SU-DHL-6 (cell line): ENCODE results near the gene PCSK2.
A peak's percentile ranks its signal among the peaks of the same experiment; 100 is the strongest.

ENCODE experiments used
- H2AFZ ChIP-seq: fragments of 200-600 bp; sonication (generic); 2 replicates; pipeline ENCODE4 v1.6.1; 2014; ENCODE audit warnings: low read depth, mild to moderate bottlenecking, moderate library complexity, mixed read lengths, antibody characterized with exemption, low read length; ENCODE audit not compliant: severe bottlenecking
- H3F3A ChIP-seq: fragments of 200-600 bp; shearing (Covaris generic); 2 replicates; pipeline ENCODE4 v1.6.0; 2016; ENCODE audit warnings: antibody characterized with exemption, mild to moderate bottlenecking; ENCODE audit not compliant: insufficient read depth
- H3K27ac ChIP-seq: fragments of 200-600 bp; sonication (generic); 2 replicates; pipeline ENCODE4 v1.5.1; 2016; ENCODE audit warnings: low read depth, mild to moderate bottlenecking, low read length, moderate library complexity, mixed read lengths
- H3K27me3 ChIP-seq: fragments of 200-600 bp; sonication (generic), shearing (Covaris generic); 2 replicates; pipeline ENCODE4 v1.6.0; 2014; ENCODE audit warnings: mild to moderate bottlenecking, low read length
- H3K36me3 ChIP-seq: fragments of 200-600 bp; sonication (generic); 2 replicates; pipeline ENCODE4 v1.6.1; 2014; ENCODE audit warnings: mild to moderate bottlenecking, low read length, mixed read lengths
- H3K4me2 ChIP-seq: fragments of 300-600, 200-600 bp; shearing (Covaris generic), sonication (generic); 2 replicates; pipeline ENCODE4 v1.6.0; 2014; ENCODE audit warnings: low read length, low read depth, mild to moderate bottlenecking; ENCODE audit not compliant: poor library complexity, severe bottlenecking
- H3K4me3 ChIP-seq: fragments of 200-600 bp; sonication (generic); 2 replicates; pipeline ENCODE4 v1.5.1; 2014; ENCODE audit warnings: antibody characterized with exemption, low read length, mild to moderate bottlenecking, mixed read lengths; ENCODE audit not compliant: insufficient read depth, poor library complexity, severe bottlenecking
- H3K79me2 ChIP-seq: fragments of 200-600 bp; sonication (generic); 2 replicates; pipeline ENCODE4 v1.6.1; 2014; ENCODE audit warnings: mild to moderate bottlenecking, low read length, moderate library complexity; ENCODE audit not compliant: insufficient read depth
- H3K9ac ChIP-seq: fragments of 200-600 bp; sonication (generic); 2 replicates; pipeline ENCODE4 v1.7.0; 2014; ENCODE audit warnings: mild to moderate bottlenecking, low read length
- H3K9me2 ChIP-seq: fragments of 200-600 bp; sonication (generic); replicated peaks from 2 replicates; pipeline ENCODE4 v1.6.1; 2014; ENCODE audit warnings: low read length; ENCODE audit not compliant: insufficient read depth
- H3K9me3 ChIP-seq: fragments of 200-600 bp; sonication (generic); 2 replicates; pipeline ENCODE4 v1.6.1; 2014; ENCODE audit warnings: low read length, mixed read lengths; ENCODE audit not compliant: insufficient read depth
- H4K20me1 ChIP-seq: fragments of 200-600 bp; sonication (generic); 2 replicates; pipeline ENCODE4 v1.6.1; 2014; ENCODE audit warnings: low read depth, mild to moderate bottlenecking, antibody characterized with exemption, low read length, moderate library complexity, mixed read lengths
- CTCF ChIP-seq: fragments of 200-600 bp; sonication (generic); IDR thresholded peaks from one replicate; pipeline ENCODE4 v1.5.1; 2017; ENCODE audit warnings: antibody characterized with exemption, mild to moderate bottlenecking, low read length, moderate library complexity; ENCODE audit not compliant: insufficient read depth, poor library complexity, severe bottlenecking
- EZH2phosphoT487 ChIP-seq: fragments of 200-600 bp; sonication (generic), shearing (Covaris generic); conservative IDR thresholded peaks from 2 replicates; pipeline ENCODE4 v1.6.1; 2018; ENCODE audit warnings: mild to moderate bottlenecking, antibody characterized with exemption, low read length, moderate library complexity, mixed read lengths

Gene PCSK2

DNA sequence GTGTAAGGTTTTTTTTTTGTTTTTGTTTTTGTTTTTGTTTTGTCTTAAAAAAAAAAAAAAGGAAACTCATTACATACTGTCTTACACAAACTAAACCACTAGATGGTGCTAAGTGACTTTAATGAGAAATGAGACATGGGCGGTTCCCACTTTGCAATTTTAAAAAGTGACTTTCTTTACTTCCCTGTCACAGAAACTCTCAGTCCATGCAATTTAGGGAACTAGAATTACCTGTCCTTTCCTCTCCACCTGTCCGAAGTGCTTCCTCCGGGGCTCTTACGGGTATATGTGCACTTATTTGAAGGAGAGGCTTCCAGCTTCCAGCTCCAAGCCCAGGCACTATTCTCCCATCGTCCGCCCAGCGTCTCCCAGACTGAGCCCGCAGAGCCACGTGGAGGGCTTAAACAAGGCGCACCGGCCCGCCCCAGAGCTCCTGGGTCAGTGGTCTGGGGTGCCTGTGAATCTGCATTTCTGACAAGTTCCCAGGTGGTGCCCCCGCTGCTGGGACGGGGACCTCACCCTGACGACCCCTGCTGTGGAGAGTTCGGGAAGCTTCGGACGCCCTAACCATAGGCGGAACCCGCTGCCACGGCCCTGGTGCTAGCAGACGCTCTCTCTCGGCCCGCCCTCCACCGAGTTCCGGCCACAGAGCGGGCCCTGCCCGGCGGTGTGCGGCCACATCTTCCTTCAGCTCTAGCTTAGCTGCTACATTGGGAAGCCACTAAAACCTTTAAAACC is 278.2 kb downstream of the PCSK2 start:
- Histone ChIP-seq H2AFZ (peak overlapping the region; percentile 99), H3F3A (no peaks in the 10 kb centered on the region), H3K36me3 (no peaks in the 10 kb centered on the region), H3K9me2 (no peaks in the 10 kb centered on the region), H3K79me2 (no peaks in the 10 kb centered on the region), H3K9ac (peak overlapping the region; percentile 50), H3K27me3 (no peaks in the 10 kb centered on the region), H3K4me2 (peak overlapping the region; percentile 86), H3K27ac (no peak overlapping the region), H3K4me3 (peak overlapping the region; percentile 38), H4K20me1 (no peaks in the 10 kb centered on the region), H3K9me3 (no peaks in the 10 kb centered on the region)
- TF ChIP-seq CTCF: peak; percentile 53
- TF ChIP-seq EZH2phosphoT487: no peak

- Histone ChIP-seq H3K9ac (peak overlapping the region; percentile 50), H3K4me3 (peak overlapping the region; percentile 38), H3F3A (no peaks in the 10 kb centered on the region), H4K20me1 (no peaks in the 10 kb centered on the region), H2AFZ (peak overlapping the region; percentile 99), H3K36me3 (no peaks in the 10 kb centered on the region), H3K9me3 (no peaks in the 10 kb centered on the region), H3K9me2 (no peaks in the 10 kb centered on the region), H3K27ac (no peak overlapping the region), H3K4me2 (peak overlapping the region; percentile 86), H3K27me3 (no peaks in the 10 kb centered on the region), H3K79me2 (no peaks in the 10 kb centered on the region)
- TF ChIP-seq EZH2phosphoT487: no peak
Measured at GRCh38 chr20:17505636-17506517, 279.0 kb downstream of the PCSK2 start.

GRCh38 chr20:17507032-17507431 is 280.2 kb downstream of the PCSK2 start:
- no peaks in the 10 kb centered on the region for H4K20me1 ChIP-seq
- H2AFZ ChIP-seq: no peak overlapping the region
- H3K36me3 ChIP-seq: no peaks in the 10 kb centered on the region
- H3K9me3 ChIP-seq: no peaks in the 10 kb centered on the region
- H3F3A ChIP-seq: no peaks in the 10 kb centered on the region
- no peak overlapping the region for H3K4me2 ChIP-seq
- no peak overlapping the region for H3K9ac ChIP-seq
- H3K27me3 ChIP-seq: no peaks in the 10 kb centered on the region
- H3K4me3 ChIP-seq: no peak overlapping the region
- no peaks in the 10 kb centered on the region for H3K9me2 ChIP-seq
- H3K79me2 ChIP-seq: no peaks in the 10 kb centered on the region
- TF ChIP-seq CTCF (no peak), EZH2phosphoT487 (no peak)
- no peak overlapping the region for H3K27ac ChIP-seq

DNA sequence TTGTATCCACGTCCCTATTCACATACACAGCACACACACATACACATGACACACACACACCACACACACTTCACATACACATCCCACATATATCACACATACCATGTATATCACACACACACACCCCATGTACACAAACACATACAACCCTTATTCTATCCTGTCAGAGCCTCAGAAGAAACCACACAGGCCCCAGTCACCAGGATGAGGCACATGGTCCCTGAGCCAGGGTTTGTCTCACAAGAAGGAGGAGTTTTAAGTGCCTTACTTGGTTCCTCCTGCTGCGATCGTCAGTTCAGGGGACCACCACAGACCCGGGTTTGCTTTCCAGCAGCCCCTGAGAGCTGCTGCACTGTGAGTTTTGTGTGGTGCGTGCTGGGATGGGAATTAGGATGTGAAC is 280.7 kb downstream of the PCSK2 start:
- Histone ChIP-seq H3K27ac (no peak overlapping the region), H3K4me2 (no peak overlapping the region), H3K27me3 (no peaks in the 10 kb centered on the region), H2AFZ (no peak overlapping the region), H4K20me1 (no peaks in the 10 kb centered on the region), H3K79me2 (no peaks in the 10 kb centered on the region), H3K4me3 (no peak overlapping the region), H3F3A (no peaks in the 10 kb centered on the region), H3K9me3 (no peaks in the 10 kb centered on the region), H3K9me2 (no peaks in the 10 kb centered on the region), H3K9ac (no peak overlapping the region), H3K36me3 (no peaks in the 10 kb centered on the region)
- no peak for TF ChIP-seq EZH2phosphoT487
- no peak for TF ChIP-seq CTCF
